CD4-positive, alpha-beta T cell treated with Interleukin-1 beta for 1 hour (primary cell): Measurements from ENCODE around the gene IFT74.

Source experiments
- DNase-seq, 2 donors: peaks; one replicate each; pipeline ENCODE4 v3.0.0-alpha.2; 2020 to 2022

IFT74 gene

DNA sequence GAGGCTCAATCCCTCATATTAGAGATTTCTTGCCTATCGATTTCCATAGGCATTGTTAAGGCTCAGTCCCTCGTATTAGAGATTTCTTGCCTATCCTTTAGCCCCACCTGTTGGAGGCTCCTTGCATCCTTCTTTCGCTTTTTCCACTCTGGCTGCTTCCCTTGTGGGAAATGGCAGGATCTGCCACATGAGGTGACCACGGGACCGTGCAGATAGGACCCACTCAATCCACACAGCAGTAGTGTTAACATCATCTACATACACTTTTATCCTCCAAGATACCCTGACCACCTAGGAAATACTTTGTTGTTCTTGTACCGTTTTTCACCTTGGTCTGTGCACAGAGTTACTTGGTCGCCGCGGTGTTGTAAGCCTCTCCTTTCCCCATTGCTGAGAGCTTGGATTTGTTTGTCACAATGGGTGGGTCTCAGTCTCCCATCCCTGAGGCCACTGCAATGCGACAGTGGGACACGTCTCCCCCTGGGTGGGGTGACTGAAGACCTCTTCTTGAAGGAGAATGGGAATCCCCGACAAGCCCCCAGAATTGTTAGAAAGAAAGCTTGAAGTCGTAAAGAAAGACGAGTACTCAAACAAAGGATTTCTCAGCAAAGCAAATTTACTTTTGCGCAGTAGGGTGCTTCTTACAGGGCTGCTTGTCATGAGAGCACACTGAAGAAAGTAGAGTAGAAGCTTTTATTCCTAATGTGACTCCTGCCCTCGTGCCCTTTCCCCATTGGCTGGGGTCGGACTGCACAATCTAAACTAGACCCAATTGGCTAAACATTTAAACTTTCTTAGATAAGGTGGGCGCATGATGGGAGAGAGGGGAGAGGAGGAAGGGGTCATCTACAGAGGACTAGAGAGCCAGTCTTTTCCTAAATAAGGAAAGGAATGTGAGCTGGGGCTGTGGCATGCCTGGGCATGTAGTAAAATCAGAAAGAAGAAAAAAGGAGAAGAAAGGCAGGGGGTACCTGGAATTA, 19.8 kb downstream of the IFT74 start:
- peak in 1 of 2 donors; percentile 28 for DNase-seq

DNA sequence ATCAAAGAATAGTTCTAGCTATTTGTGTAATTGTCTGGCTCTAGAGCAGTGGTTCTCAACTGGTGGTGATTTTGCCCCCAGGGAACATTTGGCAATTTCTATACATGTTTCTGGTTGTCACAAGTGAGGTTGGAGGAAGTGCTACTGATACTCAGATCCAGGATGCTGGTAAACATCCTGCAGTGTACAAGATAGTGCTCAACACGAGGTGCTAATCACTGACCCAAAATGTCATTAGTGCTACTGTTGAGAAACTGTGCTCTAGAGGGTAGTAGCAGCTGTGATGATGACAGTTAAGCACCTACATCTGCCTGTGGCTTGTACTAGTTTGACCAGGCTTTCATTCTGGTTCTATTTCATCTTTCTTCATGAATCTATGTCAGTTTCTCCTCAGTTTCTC, 27.1 kb downstream of the IFT74 start:
- DNase-seq: no peak

DNA sequence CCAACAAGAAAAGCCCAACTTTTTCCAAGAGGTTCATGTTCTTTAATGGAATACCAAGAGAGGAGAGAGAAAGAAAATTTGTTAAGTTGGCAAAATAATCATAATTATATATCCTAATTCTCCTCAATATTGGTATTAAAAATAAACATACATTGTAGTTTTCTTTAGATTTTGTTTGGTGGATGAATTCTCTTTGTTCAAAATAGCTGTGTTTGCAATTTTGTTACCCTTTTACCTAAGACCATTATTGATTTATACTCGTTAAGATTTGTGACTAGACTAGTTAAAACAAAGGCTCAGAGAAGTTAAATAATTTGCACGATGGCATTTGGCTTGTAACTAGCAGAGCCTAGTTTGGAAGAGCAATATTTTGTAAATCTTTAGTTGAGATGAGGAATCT, 39.6 kb downstream of the IFT74 start:
- no peak for DNase-seq

DNA sequence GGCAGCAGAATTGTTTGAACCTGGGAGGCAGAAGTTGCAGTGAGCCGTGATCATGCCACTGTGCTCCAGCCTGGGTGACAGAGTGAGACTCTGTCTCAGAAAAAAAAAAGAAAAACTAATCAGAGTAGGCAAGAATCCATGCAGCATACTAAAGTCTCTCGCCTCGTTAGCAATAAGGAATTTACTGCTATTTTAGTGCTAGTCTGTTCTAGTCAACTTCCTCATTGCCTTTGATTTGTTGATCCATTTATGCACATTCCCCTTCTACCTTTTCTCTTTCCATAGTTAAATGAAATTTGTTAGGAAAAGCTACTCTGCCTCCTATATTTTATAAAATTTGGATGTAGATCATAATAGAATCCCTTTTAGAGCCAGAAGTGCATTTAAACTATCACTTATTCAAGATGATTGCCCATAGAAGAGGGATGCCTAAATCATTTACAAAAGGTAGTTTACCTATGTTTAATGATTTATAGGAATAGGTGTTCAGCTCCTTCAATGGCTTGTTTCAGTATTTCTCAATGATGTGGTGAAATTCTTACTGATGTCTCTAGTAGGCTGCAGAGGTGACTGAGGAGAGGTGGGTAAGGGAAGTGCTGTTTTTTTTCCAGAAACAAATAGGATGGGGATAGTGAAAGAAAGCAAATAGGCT, 47.3 kb downstream of the IFT74 start:
- no peak for DNase-seq

DNA sequence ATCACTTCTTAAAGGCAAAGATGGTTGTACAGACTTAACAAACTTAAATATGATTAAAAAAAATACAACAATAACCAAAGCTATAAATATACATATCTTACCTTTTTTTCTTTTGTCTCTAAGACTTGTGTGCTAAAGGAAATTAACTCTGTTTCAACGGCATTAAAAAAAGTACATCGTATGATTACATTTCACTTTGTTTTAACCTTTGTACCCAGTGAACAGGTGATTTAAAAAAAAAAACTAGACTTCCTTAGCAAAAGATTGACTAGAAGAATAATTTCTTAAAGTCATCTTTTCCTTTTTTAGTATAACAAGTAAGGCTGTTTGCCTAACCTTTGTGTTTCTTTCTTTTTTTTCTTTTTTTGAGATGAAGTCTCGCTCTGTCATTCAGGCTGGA, 49.3 kb downstream of the IFT74 start, which contains the start of gene LRRC19:
TSS of gene LRRC19 (minus strand) at position 182 of the 400 bp plus-strand sequence. CDS start 5,978 bp downstream, outside the sequence.
- no peak for DNase-seq

DNA sequence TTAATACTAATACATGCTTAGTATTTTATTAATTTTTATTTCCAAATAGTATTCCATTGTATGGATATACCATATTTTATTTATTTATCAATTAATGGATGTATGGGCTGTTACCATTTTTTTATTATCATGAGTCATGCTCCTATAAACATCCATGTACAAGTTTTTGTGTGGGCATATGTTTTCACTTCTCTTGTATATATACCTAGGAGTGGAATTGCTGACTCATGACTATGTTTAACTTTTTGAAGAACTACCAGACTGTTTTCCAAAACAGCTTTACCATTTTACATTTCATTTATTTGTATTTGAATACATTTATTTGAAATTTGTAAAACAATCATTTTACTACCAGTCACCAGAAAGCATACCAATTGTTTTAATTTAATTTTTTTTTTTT, 63.4 kb downstream of the IFT74 start:
- no peak for DNase-seq

DNA sequence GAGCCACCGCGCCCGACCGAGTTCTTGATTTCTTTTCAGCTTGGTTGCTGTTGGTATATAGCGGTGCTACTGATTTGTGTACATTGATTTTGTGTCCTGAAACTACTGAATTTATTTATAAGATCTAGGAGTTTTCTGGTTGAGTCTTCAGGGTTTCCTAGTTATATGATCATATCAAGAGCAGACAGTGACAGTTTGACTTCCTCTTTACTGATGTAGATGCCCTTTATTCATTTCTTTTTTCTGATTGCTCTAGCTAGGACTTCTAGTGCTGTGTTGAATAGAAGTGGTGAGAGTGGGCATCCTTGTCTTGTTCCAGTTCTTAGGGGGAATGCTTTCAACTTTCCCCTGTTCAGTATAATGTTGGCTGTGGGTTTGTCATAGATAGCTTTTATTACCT, 66.7 kb downstream of the IFT74 start:
- no peak for DNase-seq

DNA sequence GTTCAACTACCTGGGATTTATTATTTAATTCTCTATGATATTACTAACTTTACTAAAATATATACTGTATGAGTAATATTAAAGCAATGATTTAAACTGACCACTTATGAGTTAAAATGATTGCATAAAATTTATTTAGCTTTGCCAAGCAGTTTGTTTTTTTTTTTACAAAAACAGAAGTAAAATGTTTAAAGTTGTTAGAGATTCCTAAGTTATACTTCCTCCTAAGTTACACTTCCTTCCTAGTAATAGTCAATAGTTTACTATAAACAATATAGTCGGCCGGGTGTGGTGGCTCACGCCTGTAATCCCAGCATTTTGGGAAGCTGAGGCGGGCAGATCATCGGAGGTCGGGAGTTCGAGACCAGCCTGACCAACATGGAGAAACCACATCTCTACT, 73.0 kb downstream of the IFT74 start:
- no peak for DNase-seq

DNA sequence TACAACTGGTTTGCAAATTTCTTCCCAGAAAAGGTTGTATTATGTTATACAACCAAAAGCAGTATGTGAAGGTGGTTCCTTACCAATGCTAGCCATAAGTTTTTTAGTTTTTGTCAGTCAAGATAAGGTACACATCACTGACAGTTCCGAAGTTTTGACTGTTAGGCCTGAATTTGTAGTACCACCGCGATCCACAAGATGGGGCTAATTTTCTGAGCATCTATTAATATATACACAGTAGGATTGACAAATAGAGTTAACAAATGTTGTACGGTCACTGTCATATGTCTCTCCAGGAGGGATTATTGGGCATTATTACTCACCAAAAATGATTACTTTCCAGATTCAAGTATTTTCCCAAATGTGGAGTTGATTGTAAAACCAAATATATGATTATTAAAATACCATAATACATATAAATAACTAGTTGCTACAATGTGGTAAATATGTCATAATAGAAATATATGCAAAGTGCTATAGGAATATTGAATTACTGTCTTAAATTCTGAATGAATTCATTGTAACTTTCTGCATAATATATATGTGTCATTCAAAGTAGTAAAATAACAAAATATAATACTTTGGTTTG, 77.7 kb downstream of the IFT74 start:
- DNase-seq: peak; percentile 13 to 36

DNA sequence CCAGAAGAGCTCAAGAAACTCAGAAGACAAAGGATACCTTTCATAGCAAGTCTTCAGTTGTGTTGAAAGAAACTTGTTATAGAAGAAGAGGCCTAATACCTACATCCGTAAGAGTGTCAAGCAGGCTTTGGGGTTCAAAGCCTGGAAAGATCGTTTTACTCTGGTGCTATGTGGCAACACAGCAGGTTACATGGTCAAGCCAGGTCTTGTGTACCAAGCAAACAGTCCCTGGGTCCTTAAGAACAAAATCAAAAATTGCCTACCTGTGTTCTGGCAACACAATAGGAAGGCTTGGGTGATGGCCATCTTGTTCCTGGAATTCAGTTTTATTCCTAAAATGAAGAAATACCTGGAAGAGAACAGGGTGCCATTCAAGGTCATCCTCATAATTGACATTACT, 81.3 kb downstream of the IFT74 start:
- no peak for DNase-seq

DNA sequence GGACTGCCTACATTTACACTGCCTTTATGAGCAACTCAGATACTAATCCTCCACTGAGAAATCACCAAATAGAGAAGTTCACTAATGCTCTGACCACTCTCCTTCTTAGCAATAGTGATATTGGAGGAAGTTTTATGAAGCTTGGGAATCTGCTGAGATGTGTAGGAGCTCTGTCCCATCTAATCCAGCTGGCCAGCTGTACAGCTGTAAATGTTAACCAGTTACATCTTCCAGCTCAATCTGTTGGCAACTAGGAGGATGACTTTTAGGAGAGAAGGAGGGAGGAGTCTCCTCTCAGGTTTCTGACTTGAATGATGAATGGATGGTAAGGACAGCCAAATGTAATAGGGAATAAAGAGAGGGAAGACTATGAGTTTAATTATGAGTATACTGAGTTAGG, 85.5 kb downstream of the IFT74 start:
- no peak for DNase-seq

DNA sequence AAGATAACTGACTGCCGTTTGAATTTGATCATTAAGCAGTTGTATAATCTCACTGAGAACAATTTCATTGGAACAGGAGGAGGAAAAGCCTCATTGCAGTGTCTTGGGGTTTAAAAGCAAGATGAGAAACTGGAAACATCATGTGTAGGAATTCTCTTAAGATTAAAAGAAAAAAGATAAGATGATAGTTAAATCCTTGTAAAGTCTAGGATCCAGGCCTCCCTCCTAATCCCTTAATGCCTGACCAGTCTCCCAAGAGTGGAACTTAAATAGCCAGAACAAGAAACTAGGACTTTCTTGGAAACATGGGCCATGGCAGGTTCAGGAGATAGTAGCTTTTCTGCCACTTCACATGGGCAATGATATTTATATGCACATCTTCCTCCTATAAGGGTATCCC, 86.3 kb downstream of the IFT74 start:
- DNase-seq: no peak

DNA sequence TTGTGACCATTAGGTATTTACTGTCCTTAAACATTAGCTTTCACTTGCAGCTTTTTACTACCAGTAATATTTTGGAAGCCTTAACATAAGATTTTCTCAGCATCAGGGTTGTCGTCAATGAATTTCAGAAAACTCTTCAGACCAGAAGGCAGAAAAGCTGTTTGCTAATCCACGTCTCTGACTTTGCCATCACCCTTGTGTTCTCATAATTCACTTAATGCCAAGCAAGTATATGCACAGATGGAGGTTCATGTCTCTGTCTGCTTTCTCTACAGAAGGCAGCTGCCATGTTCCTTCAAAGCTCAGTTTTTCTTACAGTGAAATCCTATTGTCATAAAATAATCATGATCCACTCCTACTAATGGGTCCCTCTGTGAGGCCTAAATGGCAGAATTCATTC, 87.0 kb downstream of the IFT74 start:
- DNase-seq: no peak

DNA sequence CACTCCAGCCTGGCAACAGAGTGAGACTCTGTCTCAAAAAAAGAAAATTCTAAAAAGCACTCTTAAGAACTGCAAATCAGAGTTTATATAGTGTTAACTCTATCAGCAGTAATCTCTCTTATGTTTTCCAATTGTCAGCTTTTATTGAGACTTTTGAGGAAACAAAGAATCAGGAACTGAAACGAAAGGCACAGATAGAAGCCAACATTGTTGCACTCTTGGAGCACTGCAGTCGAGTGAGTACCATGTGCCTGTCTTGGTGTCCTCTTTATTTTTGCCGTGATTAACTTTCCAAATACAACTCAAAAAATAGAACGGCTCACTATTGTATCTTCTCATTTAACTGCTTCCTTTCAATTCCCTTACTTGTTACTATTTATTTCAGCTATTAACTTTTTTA, 90.9 kb downstream of the IFT74 start:
- DNase-seq: no peak

DNA sequence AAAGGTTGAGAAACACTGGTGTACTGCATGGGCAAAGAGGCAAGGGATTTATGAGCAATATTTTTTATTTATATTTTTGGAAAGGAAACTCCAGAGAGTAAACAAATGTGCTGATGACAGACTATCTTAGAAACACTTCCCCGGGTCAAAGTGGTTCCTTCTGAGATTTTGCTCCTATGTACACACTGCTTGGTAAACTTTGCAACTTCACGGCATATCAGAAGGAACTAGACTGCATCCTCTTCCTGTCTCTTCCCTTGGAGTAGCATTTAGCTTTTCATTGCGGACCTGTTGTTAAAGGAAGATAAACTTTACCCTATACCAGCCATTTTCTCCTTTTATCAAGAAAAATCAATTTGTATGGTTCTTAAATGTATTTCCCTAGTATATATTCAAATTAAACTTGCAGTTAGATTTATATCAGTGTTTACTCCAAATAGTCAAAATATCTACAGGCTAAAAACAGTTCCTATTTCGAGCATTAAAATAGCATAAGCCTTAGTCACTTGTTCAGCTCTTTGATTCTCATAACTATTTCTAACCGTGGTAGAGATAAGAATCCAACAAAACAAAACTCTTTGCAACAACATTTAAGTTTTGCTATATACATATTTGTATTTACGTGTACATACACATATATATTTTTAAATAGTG, 97.3 kb downstream of the IFT74 start:
- DNase-seq: no peak

DNA sequence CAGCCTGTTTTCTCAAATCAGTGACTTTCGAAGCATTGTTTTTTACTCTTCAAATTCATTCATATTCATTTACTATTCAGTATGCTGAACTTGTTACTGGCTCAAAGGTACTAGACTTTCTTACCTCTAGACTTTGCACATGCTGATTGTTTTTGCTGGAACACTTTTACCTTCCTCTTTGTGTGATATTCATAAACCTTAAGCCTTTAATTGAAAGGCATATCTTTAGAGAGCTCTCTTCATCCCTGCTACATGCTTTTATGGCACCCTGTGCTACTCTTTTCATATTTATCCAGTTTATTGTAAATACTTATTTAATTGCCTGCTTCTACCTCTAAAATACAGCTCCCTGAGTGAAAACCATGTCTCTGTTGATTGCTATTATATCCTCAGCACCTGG, 97.9 kb downstream of the IFT74 start:
- no peak for DNase-seq

DNA sequence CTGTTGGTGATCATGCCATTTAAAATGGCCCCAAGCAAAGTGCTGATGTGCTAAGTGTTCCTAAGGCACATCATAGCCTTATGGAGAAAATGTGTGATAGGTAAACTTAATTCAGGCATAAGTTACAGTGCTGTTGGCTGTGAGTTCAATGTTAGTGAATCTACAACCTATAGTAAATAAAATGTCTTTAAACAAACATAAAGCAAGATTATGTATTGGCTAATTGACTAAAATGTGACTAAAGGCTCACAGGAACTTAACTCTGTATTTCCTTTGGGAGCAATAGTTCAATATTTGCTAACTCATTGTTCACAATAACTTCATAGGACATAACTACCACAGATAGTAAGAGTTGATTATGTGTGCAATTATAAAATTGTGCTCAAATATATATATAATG, 98.6 kb downstream of the IFT74 start:
- DNase-seq: no peak

DNA sequence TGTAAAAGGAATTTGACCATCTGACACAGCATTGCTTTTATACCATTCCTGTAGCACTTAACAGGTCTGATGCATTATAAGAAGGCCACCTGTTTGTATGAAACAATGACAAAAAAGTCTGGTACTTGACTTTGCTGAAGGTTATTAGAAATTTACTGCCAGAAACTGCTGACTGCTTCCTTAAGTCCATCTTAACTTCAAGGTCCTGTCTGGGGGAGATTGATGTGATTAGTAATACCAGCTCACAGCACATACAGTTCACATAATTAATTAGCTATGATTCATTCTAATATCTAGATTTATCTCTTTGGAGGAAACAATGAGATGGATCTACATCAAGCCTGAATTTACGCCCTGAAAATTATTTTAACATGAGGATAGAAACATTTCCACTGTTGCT, 103.2 kb downstream of the IFT74 start:
- DNase-seq: no peak

DNA sequence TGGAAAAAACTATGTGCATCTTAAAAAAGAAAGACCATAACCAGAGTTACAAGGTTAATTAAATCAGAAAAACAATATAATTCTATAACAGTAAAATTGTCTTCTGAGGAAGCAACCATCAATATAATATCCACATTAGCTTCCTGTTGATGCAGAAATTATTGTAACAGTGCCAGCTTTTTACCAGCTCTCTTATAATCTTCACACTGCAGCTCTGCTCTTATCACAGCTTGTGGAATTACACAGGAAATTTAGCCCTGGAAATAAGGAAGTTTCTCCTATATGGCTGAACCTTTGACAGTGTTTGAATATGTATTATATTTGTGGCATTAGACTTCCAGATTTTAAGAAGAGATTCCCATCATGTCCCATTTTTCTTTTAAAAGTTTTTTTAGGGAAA, 103.7 kb downstream of the IFT74 start:
- no peak for DNase-seq

DNA sequence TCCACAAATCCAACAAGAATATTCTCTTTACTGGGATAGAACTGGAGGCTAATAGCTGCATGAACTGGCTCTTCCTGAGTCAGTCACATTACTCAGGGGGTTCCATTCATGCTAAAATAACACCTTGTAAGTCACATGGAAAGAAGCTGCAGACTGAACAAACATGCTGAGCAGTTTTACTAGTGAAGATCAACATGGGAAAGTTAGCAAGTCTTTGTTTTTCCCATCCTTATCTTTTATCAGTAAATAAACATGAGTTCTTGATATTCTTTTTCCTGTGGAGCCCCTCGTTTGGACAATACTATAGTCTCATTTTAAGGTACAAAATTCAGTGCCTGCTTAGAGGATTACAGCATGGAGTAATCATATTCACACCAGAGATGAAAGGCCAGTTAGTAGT, 109.1 kb downstream of the IFT74 start:
- DNase-seq: no peak

DNA sequence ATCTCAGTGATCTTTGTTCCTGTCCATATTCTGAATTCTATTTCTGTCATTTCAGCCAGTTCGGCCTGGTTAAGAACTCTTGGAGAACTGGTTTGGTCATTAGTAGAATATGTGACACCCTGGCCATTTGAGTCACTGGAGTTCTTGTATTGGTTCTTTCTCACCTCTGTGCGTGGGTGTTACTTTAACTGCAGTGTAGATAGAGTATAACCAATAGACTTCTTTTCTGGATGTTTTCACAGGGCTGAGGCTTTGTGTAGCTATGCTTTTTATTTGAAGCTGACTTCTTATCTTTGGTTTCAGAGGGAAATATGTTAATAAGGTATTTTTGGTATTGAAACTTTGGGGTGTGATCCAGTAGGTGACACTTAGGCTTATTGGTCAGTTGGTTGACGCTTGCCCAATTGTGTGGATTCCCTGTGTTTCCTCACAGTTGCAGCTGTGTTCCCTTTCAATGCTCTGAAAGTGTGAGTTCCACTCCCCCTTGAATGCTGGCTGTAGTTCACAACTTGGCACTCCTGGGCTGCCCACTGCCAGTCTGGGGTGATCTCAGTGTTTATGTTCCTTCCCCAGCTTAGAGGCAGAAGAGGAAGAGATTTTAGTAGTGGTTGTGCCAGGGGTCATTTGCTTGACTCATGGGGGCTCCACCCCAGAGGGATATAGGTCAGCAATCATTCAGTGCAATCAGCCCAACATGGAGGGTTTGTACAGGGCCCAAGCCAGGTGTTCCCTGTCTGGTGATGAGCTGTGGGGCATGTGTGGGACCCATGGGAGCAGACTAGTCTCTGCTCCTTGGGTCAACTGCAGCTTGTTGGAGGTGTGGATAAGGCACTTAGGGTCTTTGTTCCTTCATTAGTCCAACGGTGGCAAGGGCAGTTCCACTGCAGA, 117.9 kb downstream of the IFT74 start:
- DNase-seq: no peak

DNA sequence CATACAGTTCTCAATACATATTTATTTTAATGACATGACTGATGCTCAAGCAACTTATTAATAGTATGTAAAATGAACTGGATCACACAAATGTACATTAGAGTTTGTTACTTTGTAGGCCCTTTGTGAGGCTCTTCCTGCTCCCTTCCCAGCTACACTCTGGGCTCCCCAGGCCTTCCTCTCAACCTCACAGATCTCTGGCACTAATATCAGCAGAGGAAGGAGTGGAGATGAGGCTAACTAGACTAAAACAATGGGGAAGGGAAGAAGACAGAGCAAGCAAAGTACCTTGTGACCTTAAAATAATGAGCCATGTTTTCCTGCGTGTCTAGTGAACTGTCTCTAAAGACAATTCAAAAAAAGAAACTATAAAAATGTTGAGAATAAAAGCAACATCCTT, 122.5 kb downstream of the IFT74 start:
- no peak for DNase-seq
